Measurements from ENCODE around the gene B9D1. TPM values are rescaled to one million over a fixed set of nuclear protein-coding genes. Genes with fewer than 3 reads are reported as not detected.

The B9D1 gene
- total RNA-seq, 1 donor, result 4.0 TPM

Small RNAs within 50 kb of the gene (small RNA-seq; reads per million reads assigned to genes)
- gene MIR1180, result 0.54 reads per million

Other genes with a start within 250 kb of the B9D1 start
- 7.3 TPM for gene GRAPL, start 235.1 kb downstream of the B9D1 start, total RNA-seq
- gene EPN2, start 125.4 kb downstream of the B9D1 start, total RNA-seq, result 1.9 TPM
- 13.7 TPM for gene MAPK7, start 15.8 kb upstream of the B9D1 start, total RNA-seq
- gene MFAP4, start 24.5 kb upstream of the B9D1 start, total RNA-seq, result 3.2 TPM
- gene RNF112, start 48.5 kb upstream of the B9D1 start, total RNA-seq, result under 0.01 TPM
- under 0.01 TPM for gene SLC47A1, start 171.1 kb upstream of the B9D1 start, total RNA-seq